Stimulated activated CD8-positive, alpha-beta memory T cell treated with anti-CD3 and anti-CD28 coated beads, Interleukin-7, amount 100 ng/mL, for 24 hours (primary cell): Measurements from ENCODE around the gene COL20A1.

Experiments
- DNase-seq: peaks from one replicate; pipeline ENCODE4 v3.0.0-alpha.2; 2020; ENCODE audit warnings: low read depth

Gene COL20A1

DNA sequence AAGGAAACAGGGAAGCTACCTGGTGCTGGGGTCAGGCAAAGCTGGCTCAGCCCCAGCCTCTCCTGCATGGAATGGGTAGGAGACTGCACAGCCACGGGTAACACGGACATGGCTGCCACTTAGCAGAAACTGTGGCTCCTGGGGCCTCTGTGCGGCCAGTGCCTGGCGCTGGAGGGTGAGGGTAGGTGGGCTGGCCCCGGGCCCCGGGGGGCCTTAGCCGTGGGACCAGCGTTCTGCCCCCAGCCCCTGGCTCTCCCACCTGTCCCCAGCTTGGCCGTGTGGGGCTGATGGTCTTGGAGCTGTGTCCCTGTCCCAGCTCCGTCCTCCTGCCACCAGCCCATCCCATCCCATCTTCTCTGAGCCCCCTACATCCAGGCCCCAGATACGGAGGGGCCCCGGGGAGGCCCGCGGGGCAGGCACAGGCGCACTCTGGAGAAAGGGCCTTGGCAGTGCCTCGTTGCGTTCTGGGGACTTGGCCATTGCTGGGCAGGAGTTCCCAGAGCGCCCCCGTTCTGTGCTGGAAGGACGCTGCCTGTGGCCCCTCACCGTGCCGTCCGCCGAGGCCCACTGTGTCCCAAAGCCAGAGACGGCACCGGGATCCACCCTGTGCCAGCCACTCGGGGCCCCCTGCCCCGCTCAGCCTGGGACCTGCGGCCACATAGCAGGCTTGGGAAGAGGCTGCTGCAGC, 56.0 kb downstream of the COL20A1 start:
- no peak for DNase-seq

DNA sequence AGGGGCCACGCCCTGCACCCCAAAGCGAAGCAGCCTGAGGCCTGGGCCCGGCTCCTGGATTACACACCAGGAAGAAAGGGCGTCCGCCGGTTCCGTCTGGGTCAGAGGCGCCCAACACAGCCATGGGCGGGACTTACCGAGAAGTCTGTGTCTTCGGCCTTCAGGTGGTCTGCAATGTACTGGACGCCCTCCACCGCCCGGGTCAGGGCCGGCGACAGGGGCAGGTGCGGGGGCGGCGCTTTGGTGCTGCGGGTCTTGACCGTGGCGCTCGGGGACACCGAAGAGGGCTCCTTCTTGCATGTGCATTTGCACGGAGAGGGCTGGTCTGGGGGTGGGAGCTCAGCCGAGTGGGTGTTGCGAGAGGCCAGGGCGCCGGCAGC, 56.5 kb downstream of the COL20A1 start:
- no peak for DNase-seq

DNA sequence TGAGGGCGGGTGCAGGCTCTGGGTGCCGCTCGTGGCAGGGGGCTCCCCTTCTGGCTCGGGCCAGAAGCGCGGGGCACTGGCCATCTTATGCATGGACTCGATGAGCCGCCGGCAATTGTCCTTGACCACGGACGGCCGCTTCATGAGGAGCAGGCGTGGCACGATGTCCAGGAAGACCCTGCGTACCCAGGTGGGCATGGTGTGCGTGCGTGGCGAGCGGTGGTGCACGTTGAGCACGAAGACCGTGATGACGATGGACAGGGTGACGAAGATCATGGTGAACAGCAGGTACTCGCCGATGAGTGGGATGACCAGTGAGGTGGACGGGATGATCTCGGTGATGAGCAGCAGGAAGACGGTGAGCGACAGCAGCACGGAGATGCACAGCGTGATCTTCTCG, 57.2 kb downstream of the COL20A1 start:
- no peak for DNase-seq

GRCh38 chr20:63350597-63351325, 57.8 kb downstream of the COL20A1 start:
- no peak for DNase-seq

- no peak for DNase-seq
These were observed 58.3 kb downstream of the COL20A1 start for GRCh38 chr20:63351326-63351700.

- no peak for DNase-seq
These were observed 59.0 kb downstream of the COL20A1 start for GRCh38 chr20:63351811-63352591.

DNA sequence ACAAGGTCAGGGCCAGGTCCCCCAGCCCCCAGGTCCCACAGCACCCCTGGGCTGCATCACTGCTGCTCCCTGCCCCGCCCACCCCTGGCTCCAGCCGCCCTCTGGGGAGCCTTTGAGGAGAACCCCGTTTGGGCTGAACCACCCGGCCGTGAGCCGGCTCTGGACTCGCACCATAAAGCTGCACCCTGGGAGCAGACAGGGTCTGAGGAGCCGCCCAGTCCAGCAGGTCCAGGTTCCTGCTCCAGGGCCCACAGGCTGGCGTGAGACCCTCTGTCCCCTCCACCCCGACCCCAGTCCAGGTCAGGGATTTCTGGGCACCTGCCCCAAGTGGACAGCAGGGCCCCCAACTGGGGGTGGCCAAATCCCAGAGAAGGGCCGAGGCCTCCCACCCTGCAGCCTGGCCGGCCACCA, 59.8 kb downstream of the COL20A1 start:
- no peak for DNase-seq

GRCh38 chr20:63354636-63355350, 61.8 kb downstream of the COL20A1 start:
- DNase-seq = no peak

DNA sequence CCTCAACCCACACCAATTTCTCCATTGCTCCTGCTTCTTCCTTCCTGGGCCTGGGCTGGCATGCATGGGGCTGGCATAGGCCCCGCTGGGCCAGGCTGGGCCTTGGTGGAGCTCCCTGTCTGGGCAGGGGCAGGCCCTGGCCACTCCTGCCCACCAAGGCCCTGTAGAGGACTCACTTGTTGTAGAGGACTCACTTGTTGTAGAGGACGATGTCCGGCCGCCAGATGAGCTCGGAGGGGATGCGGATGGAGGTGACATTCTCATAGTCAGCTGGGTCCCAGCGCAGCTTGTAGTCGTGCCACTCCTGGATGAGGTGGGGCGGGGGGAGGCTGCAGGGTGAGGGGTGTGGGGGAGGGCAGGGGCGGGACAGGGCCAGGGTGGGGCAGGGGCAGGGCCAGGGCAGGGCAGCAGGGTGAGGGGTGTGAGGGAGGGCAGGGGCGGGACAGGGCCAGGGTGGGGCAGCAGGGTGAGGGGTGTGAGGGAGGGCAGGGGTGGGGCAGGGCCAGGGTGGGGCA, 62.9 kb downstream of the COL20A1 start:
- no peak for DNase-seq

GRCh38 chr20:63356511-63356910, 63.5 kb downstream of the COL20A1 start:
- DNase-seq = no peak

GRCh38 chr20:63356931-63357879, 64.2 kb downstream of the COL20A1 start:
- DNase-seq = no peak

DNA sequence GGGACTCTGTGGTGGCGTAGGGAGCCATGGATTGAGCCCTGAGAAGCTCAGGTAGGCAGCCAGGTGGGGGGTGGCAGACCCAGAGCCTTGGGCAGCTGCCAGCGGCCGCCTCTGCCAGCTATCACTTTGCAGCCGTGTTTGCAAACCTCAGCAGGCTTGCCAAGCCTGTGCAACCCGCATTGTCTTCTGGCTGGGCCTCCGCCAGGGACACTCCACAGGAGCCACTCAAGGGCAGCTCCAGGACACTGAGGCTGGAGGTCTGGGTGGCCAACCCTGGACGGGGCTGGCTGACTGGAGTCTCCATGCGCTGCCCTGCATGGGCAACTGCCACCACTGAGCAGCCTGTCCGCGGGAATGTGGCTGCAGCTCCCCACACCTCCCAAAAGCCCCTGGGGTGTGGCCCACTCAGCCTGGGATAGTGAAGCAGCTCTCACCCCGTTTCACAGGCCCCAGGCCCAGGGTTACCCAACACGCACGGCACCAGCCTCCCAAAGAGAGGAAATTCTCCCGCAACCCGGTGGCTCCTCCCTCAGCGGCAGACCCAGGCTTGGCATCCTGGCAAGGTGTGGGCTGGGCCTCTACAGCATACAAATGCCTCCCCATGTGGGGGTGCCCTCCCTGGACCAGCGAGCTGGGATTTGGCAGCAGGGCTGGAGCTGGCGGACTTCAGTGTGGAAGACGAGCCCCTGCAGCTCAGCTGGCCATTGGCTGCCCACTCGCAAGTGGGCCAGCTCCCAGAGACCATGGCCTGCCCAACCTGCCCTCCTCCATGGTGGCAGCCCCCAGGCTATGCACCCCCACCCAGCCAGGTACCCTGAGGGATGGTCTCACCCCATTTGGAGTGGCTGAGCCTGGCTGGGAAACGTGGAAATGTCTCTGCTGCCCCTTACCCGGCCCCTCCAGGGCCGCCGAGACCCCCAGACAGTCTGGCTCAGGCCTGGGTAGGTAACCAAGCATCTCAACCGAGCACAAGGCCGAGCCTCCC, 65.2 kb downstream of the COL20A1 start:
- no peak for DNase-seq

DNA sequence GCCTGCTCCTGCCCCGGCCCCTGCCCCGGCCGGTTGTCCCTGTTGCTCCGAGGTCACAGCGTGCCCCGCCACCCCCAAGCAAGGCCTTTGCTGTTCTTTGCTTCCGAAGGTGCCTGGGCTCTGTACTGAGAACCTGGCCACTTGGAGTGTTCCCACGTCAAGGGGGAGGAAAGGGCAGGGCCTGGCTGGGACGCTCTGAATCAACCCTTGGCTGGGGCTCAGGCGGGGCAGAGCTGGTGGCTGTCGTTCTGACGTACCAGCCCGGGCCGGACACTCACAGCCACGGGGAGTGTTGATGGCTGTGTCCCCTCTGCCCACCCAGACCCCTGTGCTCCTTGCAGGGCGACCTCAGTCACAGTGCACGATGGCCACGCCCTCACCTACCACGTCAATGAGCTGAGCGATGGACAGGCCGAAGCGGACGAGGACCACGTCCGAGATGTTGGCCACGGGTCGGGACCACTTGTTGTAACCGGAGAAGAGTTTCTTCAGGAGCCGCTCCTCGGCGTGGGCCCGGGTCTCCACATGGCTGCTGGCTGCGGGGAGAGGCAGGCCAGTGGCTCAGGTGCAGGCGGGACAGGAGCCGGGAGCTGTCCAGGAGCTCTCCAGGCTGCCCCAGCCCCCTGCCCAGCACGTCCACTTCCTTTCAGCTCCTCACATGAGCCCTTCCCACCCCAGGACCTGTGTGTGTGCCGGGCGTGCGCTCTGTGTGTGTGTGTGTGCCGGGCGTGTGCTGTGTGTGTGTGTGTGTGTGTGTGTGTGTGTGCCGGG, 66.4 kb downstream of the COL20A1 start:
- DNase-seq = no peak

DNA sequence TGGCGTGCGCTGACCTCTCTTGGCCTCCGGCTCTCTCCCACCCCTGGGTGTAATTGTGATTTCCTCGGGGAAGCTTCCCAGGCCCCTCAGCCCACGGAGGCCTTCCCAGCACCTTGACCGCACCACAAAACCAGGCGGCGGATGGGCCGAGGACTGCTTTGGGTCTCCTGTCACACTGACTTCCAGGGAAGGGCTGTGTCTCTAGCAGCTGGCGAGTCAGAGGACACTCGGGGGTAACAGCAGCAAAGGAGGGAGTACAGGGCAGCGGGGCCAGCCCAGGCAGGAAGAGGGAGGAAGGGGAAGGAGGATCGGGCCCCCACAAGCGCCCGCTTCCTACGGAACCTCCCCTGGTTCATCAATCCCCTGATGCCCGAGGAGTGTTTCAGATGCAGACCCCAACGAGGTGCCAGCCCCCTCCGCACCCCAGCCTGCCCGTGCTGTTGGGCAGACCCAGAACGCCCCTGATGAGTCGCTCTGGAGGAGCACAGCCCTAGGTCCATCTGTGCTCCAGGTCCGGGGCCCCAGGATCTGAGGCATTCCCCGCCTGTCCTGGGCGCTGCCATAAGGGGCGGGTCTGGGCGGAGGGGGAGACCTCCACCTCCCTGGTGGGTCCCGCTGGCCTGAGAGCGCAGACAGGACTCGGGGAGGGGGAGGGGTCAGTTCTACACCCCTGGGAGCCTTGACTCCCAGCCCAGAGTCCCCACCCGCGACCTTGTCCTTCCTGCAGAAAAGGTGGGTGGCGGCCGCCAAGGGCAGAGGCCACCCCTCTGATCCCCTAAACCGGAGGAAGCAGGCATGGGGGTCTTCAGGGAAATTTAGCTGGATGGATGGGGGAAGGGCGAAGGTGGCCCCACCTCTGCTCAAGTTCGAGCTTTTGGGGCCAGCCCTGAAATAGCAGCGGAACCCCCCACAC, 67.2 kb downstream of the COL20A1 start:
- DNase-seq = no peak

DNA sequence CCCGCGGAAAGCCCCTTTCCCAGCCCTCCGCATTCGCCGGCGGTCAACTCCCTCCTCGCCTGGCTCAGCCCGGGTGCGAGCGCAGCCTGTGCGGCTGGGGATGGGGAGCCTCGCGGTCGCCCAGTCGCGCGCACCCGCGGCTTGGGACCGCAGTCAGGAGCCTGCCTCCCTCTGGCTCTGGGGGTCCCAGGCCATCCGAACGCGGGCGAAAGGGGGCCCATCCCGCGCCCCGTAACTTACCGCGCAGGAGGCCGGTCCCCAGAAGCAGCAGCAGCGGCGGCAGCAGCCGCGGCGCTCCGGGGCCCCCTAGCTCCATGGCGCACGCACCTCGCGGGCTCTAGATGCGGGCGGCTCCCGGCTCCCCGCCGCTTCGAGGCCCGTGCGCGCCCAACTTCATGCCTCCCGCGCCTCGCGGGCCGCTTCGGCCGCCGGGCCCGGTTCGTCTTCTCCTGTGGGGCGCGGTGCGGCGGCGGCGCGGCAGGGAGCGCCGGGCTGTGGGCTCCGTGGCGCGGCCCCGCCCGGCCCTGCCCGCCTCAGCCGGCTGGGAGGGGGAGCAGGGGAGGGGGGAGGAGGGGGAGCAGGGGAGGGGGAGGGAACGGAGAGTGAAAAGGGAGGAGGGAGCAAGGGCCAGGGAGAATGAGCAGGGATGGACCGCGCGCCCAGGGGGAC, 68.0 kb downstream of the COL20A1 start, which contains the start of gene CHRNA4:
TSS of gene CHRNA4 (minus strand) at position 500 of the 669 bp plus-strand sequence. CDS start at position 316, 184 bp downstream.
- DNase-seq = no peak

GRCh38 chr20:63361519-63362435, 68.8 kb downstream of the COL20A1 start:
- no peak for DNase-seq
